ENCODE measurements around the gene CDC34. TPM values are rescaled to one million over a fixed set of nuclear protein-coding genes. Genes with fewer than 3 reads are reported as not detected.

The CDC34 gene
- total and polyA plus RNA-seq, 9 of the 15 experiments (the other 6 are each of a cell fraction or from before 2014, with no cell fraction given) = 0.80 to 203 (median 65.5) TPM

- ATAC-seq (peak; percentile 7; the same call in 1 of the 3 replicates), DNase-seq (ENCODE audit: extremely low read depth in 1 of 4, low spot score in 3 of 4) (peak; percentile 53 to 69 (median 57)), FAIRE-seq (no peak)
- in situ Hi-C loops (cut with MboI) (no loop called here), intact Hi-C loops (cut with micrococcal nuclease) (loop anchor here (2.0 kb wide), 1 partner anchor 29 kb away; no protein-coding TSS in a partner anchor)
- Histone ChIP-seq H3K9me1 (ENCODE audit: control insufficient read depth, insufficient read depth, low read length) (peaks cover 15% of the 10 kb centered on the region), H3K9ac (ENCODE audit: insufficient read depth in 1 of 2, low read depth in 2 of 2, low read length in 2 of 2) (peak overlapping the region in 1 of 2 experiments; percentile 95; a peak in 2 of 4 replicates), H3K4me3 (peak overlapping the region; percentile 99; the same call in 1 of the 2 replicates), H3K4me1 (replicated peaks in 1 of 2; ENCODE audit: control insufficient read depth in 2 of 2, insufficient read depth in 2 of 2, low read length in 2 of 2) (peaks cover 28 to 87% of the 10 kb centered on the region in 2 experiments), H3K27ac (ENCODE audit: extremely low read depth, low read depth, low read length) (peak overlapping the region; percentile 73; the same call in 2 of the 3 replicates), H3K4me2 (ENCODE audit: insufficient read depth, low read length) (peak overlapping the region; percentile 79), H3K27me3 (ENCODE audit: control insufficient read depth in 2 of 2, insufficient read depth in 2 of 2, low read length in 2 of 2) (no peaks in the 10 kb centered on the region), H2AFZ (ENCODE audit: low read depth, low read length) (no peak overlapping the region), H4K20me1 (replicated peaks; ENCODE audit: control insufficient read depth, insufficient read depth, low read length) (peaks cover 63% of the 10 kb centered on the region), H3K79me2 (ENCODE audit: control insufficient read depth, insufficient read depth, low read length) (peaks cover 85% of the 10 kb centered on the region), H3K9me3 (replicated peaks; ENCODE audit: control insufficient read depth, insufficient read depth, low read depth, low read length) (no peaks in the 10 kb centered on the region), H3K36me3 (ENCODE audit: control insufficient read depth, insufficient read depth, low read length) (peaks cover 50% of the 10 kb centered on the region; the same call in 2 of the 3 replicates)
- no TSS peak for BruUV-seq (replicated peaks)
- ChIA-PET CTCF (ENCODE audit: low intra/inter-chr PET ratio) (no interaction called here), POLR2A (interaction anchor here (0.5 to 2.3 kb wide), 5 partner anchors 9 to 49 kb away, joined by 3 to 41 read pairs (median 7); partner anchors contain the start of gene HCN2)
- 58% methylated on average over 25 of the region's 38 CpGs for WGBS (ENCODE audit: insufficient coverage, low coverage, missing lambda C conversion rate)
- TF ChIP-seq TFE3 (CRISPR knock-in tag; IDR thresholded peaks at IDR 0.05) = no peak
- 0 out of 2 replicates have a peak, but pooled peaks have one; percentile 21 for TF ChIP-seq POLR2G (IDR thresholded peaks at IDR 0.05; ENCODE audit: low read depth, low read length)
- no peak for TF ChIP-seq MYC (IDR thresholded peaks at IDR 0.05; ENCODE audit: low read depth, low read length)
- 0 out of 2 replicates have a peak, but pooled peaks have one; percentile 26 for TF ChIP-seq MYC (CRISPR knock-in tag; IDR thresholded peaks at IDR 0.05; ENCODE audit: borderline replicate concordance, low read depth)
- no peak for TF ChIP-seq GATAD2B (IDR thresholded peaks at IDR 0.05; ENCODE audit: borderline replicate concordance)
- TF ChIP-seq ZNF324 (CRISPR knock-in tag; IDR thresholded peaks at IDR 0.05) = no peak
- 0 out of 2 replicates have a peak, but pooled peaks have one; percentile 22 for TF ChIP-seq FOXJ2 (tag; IDR thresholded peaks at IDR 0.05)
- no peak for TF ChIP-seq PRMT5 (CRISPR knock-in tag; IDR thresholded peaks at IDR 0.05)
- no peak for TF ChIP-seq CBFA2T2 (conservative IDR thresholded peaks at IDR 0.05)
- no peak for TF ChIP-seq BRD9 (IDR thresholded peaks at IDR 0.05; ENCODE audit: low read depth, partially characterized antibody)
- TF ChIP-seq ZBTB33 (CRISPR knock-in tag; IDR thresholded peaks at IDR 0.05) = peak; percentile 23; the same call in 1 of the 2 replicates
- no peak for TF ChIP-seq COPS2 (conservative IDR thresholded peaks at IDR 0.05)
- no peak for TF ChIP-seq HIVEP1 (CRISPR knock-in tag; IDR thresholded peaks at IDR 0.05)
- TF ChIP-seq ZNF561 (CRISPR knock-in tag; conservative IDR thresholded peaks at IDR 0.05) = no peak
- TF ChIP-seq MITF (IDR thresholded peaks at IDR 0.05) = no peak
- no peak for TF ChIP-seq PML (IDR thresholded peaks at IDR 0.05; ENCODE audit: low read length)
- no peak for TF ChIP-seq BMI1 (IDR thresholded peaks at IDR 0.05; ENCODE audit: low read length)
Observed at GRCh38 chr19:575527-576506, 44.3 kb downstream of the CDC34 start.

Measured in K562 (cell line).